ENCODE results near the gene ANGPTL2.

ANGPTL2 gene

DNA sequence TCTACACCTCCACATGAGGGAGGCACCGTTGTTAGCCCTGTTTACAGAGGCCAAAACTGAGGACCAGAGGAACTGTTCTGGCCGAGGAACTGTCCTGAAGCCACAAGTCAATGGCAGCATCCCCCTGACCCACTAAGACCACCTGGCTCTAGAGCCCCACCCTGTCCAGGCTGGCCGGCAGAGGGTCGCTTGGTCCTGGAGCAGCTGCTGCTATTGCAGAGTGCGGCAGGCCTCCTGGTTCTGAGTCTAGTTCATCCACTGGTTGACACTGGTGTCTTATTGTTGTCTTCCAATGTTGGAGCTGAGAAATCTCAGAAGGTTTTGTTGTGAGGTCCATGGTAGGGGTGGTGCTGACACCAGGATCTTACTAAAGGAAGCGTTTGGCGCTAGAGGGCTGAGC lies 26.6 kb upstream of the ANGPTL2 start:
- no peak for TF ChIP-seq TAF1 (IDR thresholded peaks at IDR 0.05; ENCODE audit: borderline replicate concordance, insufficient read depth, low read length)
- no peak for TF ChIP-seq FOXP2 (optimal IDR thresholded peaks at IDR 0.05; ENCODE audit: borderline replicate concordance, extremely low read depth, extremely low read length, insufficient read depth)
- TF ChIP-seq SIN3A (IDR thresholded peaks at IDR 0.05; ENCODE audit: borderline replicate concordance, insufficient read depth, low read length), result no peak
- TF ChIP-seq, protein P1, sequence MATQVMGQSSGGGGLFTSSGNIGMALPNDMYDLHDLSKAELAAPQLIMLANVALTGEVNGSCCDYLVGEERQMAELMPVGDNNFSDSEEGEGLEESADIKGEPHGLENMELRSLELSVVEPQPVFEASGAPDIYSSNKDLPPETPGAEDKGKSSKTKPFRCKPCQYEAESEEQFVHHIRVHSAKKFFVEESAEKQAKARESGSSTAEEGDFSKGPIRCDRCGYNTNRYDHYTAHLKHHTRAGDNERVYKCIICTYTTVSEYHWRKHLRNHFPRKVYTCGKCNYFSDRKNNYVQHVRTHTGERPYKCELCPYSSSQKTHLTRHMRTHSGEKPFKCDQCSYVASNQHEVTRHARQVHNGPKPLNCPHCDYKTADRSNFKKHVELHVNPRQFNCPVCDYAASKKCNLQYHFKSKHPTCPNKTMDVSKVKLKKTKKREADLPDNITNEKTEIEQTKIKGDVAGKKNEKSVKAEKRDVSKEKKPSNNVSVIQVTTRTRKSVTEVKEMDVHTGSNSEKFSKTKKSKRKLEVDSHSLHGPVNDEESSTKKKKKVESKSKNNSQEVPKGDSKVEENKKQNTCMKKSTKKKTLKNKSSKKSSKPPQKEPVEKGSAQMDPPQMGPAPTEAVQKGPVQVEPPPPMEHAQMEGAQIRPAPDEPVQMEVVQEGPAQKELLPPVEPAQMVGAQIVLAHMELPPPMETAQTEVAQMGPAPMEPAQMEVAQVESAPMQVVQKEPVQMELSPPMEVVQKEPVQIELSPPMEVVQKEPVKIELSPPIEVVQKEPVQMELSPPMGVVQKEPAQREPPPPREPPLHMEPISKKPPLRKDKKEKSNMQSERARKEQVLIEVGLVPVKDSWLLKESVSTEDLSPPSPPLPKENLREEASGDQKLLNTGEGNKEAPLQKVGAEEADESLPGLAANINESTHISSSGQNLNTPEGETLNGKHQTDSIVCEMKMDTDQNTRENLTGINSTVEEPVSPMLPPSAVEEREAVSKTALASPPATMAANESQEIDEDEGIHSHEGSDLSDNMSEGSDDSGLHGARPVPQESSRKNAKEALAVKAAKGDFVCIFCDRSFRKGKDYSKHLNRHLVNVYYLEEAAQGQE (IDR thresholded peaks at IDR 0.05; ENCODE audit: insufficient read depth in 1 of 2, low read depth in 2 of 2, low read length in 2 of 2), result no peak
- no peak for TF ChIP-seq POLR2AphosphoS5 (IDR thresholded peaks at IDR 0.05; ENCODE audit: low read depth, low read length)

- TF ChIP-seq TAF1 (IDR thresholded peaks at IDR 0.05; ENCODE audit: borderline replicate concordance, insufficient read depth, low read length) (no peak), FOXP2 (optimal IDR thresholded peaks at IDR 0.05; ENCODE audit: borderline replicate concordance, extremely low read depth, extremely low read length, insufficient read depth) (no peak), SIN3A (IDR thresholded peaks at IDR 0.05; ENCODE audit: borderline replicate concordance, insufficient read depth, low read length) (no peak), POLR2AphosphoS5 (IDR thresholded peaks at IDR 0.05; ENCODE audit: low read depth, low read length) (no peak)
- TF ChIP-seq, protein P1 (IDR thresholded peaks at IDR 0.05; ENCODE audit: insufficient read depth in 1 of 2, low read depth in 2 of 2, low read length in 2 of 2), result no peak
Measured at GRCh38 chr9:127148014-127148413, 25.6 kb upstream of the ANGPTL2 start.

- TF ChIP-seq, protein P1 (IDR thresholded peaks at IDR 0.05; ENCODE audit: insufficient read depth in 1 of 2, low read depth in 2 of 2, low read length in 2 of 2), result no peak
- TF ChIP-seq SIN3A (IDR thresholded peaks at IDR 0.05; ENCODE audit: borderline replicate concordance, insufficient read depth, low read length) (no peak), TAF1 (IDR thresholded peaks at IDR 0.05; ENCODE audit: borderline replicate concordance, insufficient read depth, low read length) (no peak), FOXP2 (optimal IDR thresholded peaks at IDR 0.05; ENCODE audit: borderline replicate concordance, extremely low read depth, extremely low read length, insufficient read depth) (no peak), POLR2AphosphoS5 (IDR thresholded peaks at IDR 0.05; ENCODE audit: low read depth, low read length) (no peak)
Measured at GRCh38 chr9:127147251-127147650, 24.8 kb upstream of the ANGPTL2 start.

- TF ChIP-seq FOXP2 (optimal IDR thresholded peaks at IDR 0.05; ENCODE audit: borderline replicate concordance, extremely low read depth, extremely low read length, insufficient read depth) (no peak), POLR2AphosphoS5 (IDR thresholded peaks at IDR 0.05; ENCODE audit: low read depth, low read length) (no peak), SIN3A (IDR thresholded peaks at IDR 0.05; ENCODE audit: borderline replicate concordance, insufficient read depth, low read length) (no peak), TAF1 (IDR thresholded peaks at IDR 0.05; ENCODE audit: borderline replicate concordance, insufficient read depth, low read length) (no peak)
- TF ChIP-seq, protein P1 (IDR thresholded peaks at IDR 0.05; ENCODE audit: insufficient read depth in 1 of 2, low read depth in 2 of 2, low read length in 2 of 2), result no peak
Measured at GRCh38 chr9:127144670-127145445, 22.4 kb upstream of the ANGPTL2 start.

Measured in PFSK-1 (cell line).